ENCODE results near the gene GNG7.

GNG7 gene

DNA sequence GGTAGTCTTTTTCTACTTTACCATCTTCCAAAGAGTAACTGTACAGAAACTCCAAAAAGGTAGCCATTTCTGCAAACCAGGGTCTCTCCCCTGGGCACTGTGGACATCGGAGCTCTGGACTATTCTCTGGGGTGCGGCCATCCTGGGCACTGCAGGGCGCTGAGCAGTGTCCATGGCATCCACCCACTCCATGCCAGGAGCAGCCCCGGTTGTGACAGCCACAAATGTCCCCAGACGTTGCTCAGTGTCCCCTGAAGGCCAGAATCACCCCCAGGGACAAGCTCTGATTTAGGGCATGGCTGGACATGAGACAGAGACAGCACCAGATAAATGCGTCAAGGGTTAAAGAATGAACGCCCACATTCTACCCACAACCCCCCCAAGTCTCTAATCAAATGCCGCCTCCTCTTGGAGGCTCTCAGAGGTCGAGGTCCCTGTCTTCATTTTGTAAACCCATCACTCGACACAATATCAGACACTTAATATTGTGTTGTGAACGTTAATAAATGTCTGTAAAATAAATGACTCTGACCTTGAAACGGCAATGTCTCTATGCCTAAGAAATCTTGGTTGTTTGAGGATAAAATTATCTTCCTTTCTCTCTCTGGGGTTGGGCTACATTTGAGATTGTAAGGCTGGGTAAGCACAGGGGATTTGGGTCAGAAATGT lies 8.9 kb downstream of the GNG7 start:
- Histone ChIP-seq H2AFZ (ENCODE audit: low read depth, low read length) (no peak overlapping the region), H3K4me1 (ENCODE audit: insufficient read depth, low read length) (no peaks in the 10 kb centered on the region), H4K20me1 (ENCODE audit: insufficient read depth, low read length) (no peaks in the 10 kb centered on the region), H3K9ac (ENCODE audit: low read depth, low read length) (no peak overlapping the region), H3K27me3 (ENCODE audit: insufficient read depth, low read length, poor library complexity) (no peaks in the 10 kb centered on the region), H3K79me2 (ENCODE audit: insufficient read depth, low read length) (no peaks in the 10 kb centered on the region), H3K36me3 (ENCODE audit: insufficient read depth, low read length) (no peaks in the 10 kb centered on the region), H3K27ac (ENCODE audit: low read length) (no peak overlapping the region), H3K9me3 (ENCODE audit: insufficient read depth, low read length, severe bottlenecking) (no peaks in the 10 kb centered on the region), H3K4me3 (ENCODE audit: low read depth in 1 of 2, low read length in 2 of 2) (no peak overlapping the region), H3K4me2 (ENCODE audit: insufficient read depth, low read length) (no peak overlapping the region)
- ATAC-seq (ENCODE audit: insufficient read depth, low read depth) (no peak), DNase-seq (no peak)
- TF ChIP-seq, protein P1, sequence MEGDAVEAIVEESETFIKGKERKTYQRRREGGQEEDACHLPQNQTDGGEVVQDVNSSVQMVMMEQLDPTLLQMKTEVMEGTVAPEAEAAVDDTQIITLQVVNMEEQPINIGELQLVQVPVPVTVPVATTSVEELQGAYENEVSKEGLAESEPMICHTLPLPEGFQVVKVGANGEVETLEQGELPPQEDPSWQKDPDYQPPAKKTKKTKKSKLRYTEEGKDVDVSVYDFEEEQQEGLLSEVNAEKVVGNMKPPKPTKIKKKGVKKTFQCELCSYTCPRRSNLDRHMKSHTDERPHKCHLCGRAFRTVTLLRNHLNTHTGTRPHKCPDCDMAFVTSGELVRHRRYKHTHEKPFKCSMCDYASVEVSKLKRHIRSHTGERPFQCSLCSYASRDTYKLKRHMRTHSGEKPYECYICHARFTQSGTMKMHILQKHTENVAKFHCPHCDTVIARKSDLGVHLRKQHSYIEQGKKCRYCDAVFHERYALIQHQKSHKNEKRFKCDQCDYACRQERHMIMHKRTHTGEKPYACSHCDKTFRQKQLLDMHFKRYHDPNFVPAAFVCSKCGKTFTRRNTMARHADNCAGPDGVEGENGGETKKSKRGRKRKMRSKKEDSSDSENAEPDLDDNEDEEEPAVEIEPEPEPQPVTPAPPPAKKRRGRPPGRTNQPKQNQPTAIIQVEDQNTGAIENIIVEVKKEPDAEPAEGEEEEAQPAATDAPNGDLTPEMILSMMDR (IDR thresholded peaks at IDR 0.05; ENCODE audit: borderline replicate concordance, extremely low read depth, low read length, poor library complexity, severe bottlenecking) = no peak
- no peak for TF ChIP-seq EZH2 (IDR thresholded peaks at IDR 0.05; ENCODE audit: borderline replicate concordance, low read depth, low read length, severe bottlenecking)

DNA sequence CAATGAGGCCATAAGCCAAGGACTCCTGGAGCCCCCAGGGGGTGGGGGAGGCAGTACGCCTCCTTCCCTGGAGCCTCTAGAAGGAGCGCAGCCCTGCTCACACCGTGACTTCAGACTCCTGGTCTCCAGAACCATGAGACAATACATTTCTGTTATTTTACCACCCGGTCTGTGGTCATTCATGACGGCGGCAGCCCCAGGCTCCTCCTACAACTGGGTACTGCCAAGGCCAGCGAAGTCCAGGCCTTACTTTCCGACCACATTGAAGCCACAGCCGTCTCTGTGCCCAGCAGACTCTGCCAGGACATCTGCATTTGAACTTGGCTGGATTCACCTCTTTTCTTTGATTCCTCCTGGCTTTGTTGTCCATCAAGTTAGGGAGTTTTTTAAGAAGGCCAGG lies 10.5 kb downstream of the GNG7 start:
- no peaks in the 10 kb centered on the region for H3K79me2 ChIP-seq (ENCODE audit: insufficient read depth, low read length)
- H3K4me3 ChIP-seq (ENCODE audit: low read depth in 1 of 2, low read length in 2 of 2) = no peak overlapping the region
- no peak overlapping the region for H3K9ac ChIP-seq (ENCODE audit: low read depth, low read length)
- ATAC-seq (ENCODE audit: insufficient read depth, low read depth) (no peak), DNase-seq (no peak)
- no peaks in the 10 kb centered on the region for H3K9me3 ChIP-seq (ENCODE audit: insufficient read depth, low read length, severe bottlenecking)
- H3K27me3 ChIP-seq (ENCODE audit: insufficient read depth, low read length, poor library complexity) = no peaks in the 10 kb centered on the region
- H2AFZ ChIP-seq (ENCODE audit: low read depth, low read length) = no peak overlapping the region
- H3K27ac ChIP-seq (ENCODE audit: low read length) = no peak overlapping the region
- TF ChIP-seq, protein P1 (IDR thresholded peaks at IDR 0.05; ENCODE audit: borderline replicate concordance, extremely low read depth, low read length, poor library complexity, severe bottlenecking) = no peak
- TF ChIP-seq EZH2 (IDR thresholded peaks at IDR 0.05; ENCODE audit: borderline replicate concordance, low read depth, low read length, severe bottlenecking) = no peak
- no peaks in the 10 kb centered on the region for H3K4me1 ChIP-seq (ENCODE audit: insufficient read depth, low read length)
- H4K20me1 ChIP-seq (ENCODE audit: insufficient read depth, low read length) = no peaks in the 10 kb centered on the region
- no peak overlapping the region for H3K4me2 ChIP-seq (ENCODE audit: insufficient read depth, low read length)
- no peaks in the 10 kb centered on the region for H3K36me3 ChIP-seq (ENCODE audit: insufficient read depth, low read length)

DNA sequence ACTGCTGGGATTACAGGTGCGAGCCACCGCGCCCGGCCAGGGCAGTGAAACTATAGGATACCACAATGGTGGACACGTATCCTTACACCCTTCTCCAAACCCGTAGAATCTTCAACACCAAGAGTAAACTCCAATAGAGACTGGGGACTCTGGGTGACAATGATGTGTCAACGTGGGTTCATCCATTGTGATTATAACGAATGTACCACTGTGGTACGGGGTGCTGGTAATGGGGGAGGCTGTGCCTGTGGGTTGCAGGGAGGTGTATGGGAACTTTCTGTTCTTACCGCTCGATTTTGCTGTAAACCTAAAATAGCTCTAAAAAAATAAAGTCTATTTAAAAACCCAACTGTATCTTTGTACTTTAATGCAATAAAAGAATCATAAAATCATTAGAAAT lies 11.6 kb downstream of the GNG7 start:
- no peaks in the 10 kb centered on the region for H3K4me1 ChIP-seq (ENCODE audit: insufficient read depth, low read length)
- no peaks in the 10 kb centered on the region for H3K36me3 ChIP-seq (ENCODE audit: insufficient read depth, low read length)
- H3K4me2 ChIP-seq (ENCODE audit: insufficient read depth, low read length) = no peak overlapping the region
- no peak overlapping the region for H3K9ac ChIP-seq (ENCODE audit: low read depth, low read length)
- H2AFZ ChIP-seq (ENCODE audit: low read depth, low read length) = no peak overlapping the region
- no peaks in the 10 kb centered on the region for H3K27me3 ChIP-seq (ENCODE audit: insufficient read depth, low read length, poor library complexity)
- no peaks in the 10 kb centered on the region for H4K20me1 ChIP-seq (ENCODE audit: insufficient read depth, low read length)
- H3K9me3 ChIP-seq (ENCODE audit: insufficient read depth, low read length, severe bottlenecking) = no peaks in the 10 kb centered on the region
- H3K4me3 ChIP-seq (ENCODE audit: low read depth in 1 of 2, low read length in 2 of 2) = no peak overlapping the region
- no peaks in the 10 kb centered on the region for H3K79me2 ChIP-seq (ENCODE audit: insufficient read depth, low read length)
- no peak for DNase-seq
- ATAC-seq (ENCODE audit: insufficient read depth, low read depth) = no peak
- no peak overlapping the region for H3K27ac ChIP-seq (ENCODE audit: low read length)
- TF ChIP-seq EZH2 (IDR thresholded peaks at IDR 0.05; ENCODE audit: borderline replicate concordance, low read depth, low read length, severe bottlenecking) = no peak

DNA sequence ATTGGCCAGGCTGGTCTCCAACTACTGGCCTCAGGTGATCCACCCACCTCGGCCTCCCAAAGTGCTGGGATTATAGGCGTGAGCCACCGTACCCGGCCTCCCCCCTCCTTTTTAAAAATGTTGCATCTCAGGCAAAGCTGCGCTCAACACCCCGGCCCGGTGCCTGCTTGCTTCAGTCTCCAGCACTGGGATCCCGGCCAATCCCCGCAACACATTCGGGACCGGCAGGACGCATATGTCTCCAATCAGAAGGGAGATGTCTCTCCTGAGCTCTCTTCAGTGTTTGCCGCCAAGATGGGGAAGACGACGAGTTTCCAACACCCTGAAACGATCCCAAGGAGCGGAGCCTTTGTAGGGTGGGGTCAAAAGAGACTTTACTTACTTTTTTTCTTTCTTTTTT lies 16.1 kb downstream of the GNG7 start:
- no peaks in the 10 kb centered on the region for H3K4me1 ChIP-seq (ENCODE audit: insufficient read depth, low read length)
- no peaks in the 10 kb centered on the region for H3K79me2 ChIP-seq (ENCODE audit: insufficient read depth, low read length)
- H3K4me3 ChIP-seq (ENCODE audit: low read depth in 1 of 2, low read length in 2 of 2) = no peak overlapping the region
- ATAC-seq (ENCODE audit: insufficient read depth, low read depth) = no peak
- no peak overlapping the region for H3K27ac ChIP-seq (ENCODE audit: low read length)
- DNase-seq = no peak
- H3K9me3 ChIP-seq (ENCODE audit: insufficient read depth, low read length, severe bottlenecking) = no peaks in the 10 kb centered on the region
- no peak overlapping the region for H3K9ac ChIP-seq (ENCODE audit: low read depth, low read length)
- H2AFZ ChIP-seq (ENCODE audit: low read depth, low read length) = no peak overlapping the region
- H3K4me2 ChIP-seq (ENCODE audit: insufficient read depth, low read length) = no peak overlapping the region
- TF ChIP-seq EZH2 (IDR thresholded peaks at IDR 0.05; ENCODE audit: borderline replicate concordance, low read depth, low read length, severe bottlenecking) = no peak
- TF ChIP-seq, protein P1 (IDR thresholded peaks at IDR 0.05; ENCODE audit: borderline replicate concordance, extremely low read depth, low read length, poor library complexity, severe bottlenecking) = no peak
- no peaks in the 10 kb centered on the region for H3K36me3 ChIP-seq (ENCODE audit: insufficient read depth, low read length)
- no peaks in the 10 kb centered on the region for H3K27me3 ChIP-seq (ENCODE audit: insufficient read depth, low read length, poor library complexity)
- H4K20me1 ChIP-seq (ENCODE audit: insufficient read depth, low read length) = no peaks in the 10 kb centered on the region
